NCI-H226 (cell line): Measurements from ENCODE around the gene SSMEM1.
A peak's percentile ranks its signal among the peaks of the same experiment; 100 is the strongest.
"Not testable (repeated sequence)": the region's sequence is repeated elsewhere in the genome, so short reads cannot be mapped to it uniquely, and the experiment has no call there.

Experiments
- DNase-seq: peaks from one replicate; pipeline ENCODE4 v3.0.0-alpha.2; 2015

SSMEM1 gene

DNA sequence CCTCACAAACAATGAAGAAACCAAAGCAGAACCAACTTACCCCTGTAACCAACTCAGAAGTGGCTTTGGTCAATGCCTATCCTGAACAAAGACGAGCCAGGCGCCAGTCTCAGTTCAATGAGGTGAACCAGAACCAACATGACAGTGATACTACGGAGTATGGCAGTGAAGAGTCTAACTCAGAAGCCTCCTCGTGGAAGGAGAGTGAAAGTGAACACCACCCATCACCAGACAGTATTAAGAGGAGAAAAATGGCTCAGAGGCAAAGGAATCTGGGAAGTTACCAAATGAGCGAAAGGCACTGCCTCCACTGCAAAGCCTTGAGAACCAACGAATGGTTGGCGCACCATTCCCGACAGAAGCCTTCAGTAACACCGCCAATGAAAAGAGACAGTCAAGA lies 8.4 kb downstream of the SSMEM1 start:
- DNase-seq = no peak

- DNase-seq = no peak
Observed at GRCh38 chr7:130216750-130217149, 9.1 kb downstream of the SSMEM1 start.

- DNase-seq = no peak
Observed at GRCh38 chr7:130218806-130219620, 11.4 kb downstream of the SSMEM1 start.

DNA sequence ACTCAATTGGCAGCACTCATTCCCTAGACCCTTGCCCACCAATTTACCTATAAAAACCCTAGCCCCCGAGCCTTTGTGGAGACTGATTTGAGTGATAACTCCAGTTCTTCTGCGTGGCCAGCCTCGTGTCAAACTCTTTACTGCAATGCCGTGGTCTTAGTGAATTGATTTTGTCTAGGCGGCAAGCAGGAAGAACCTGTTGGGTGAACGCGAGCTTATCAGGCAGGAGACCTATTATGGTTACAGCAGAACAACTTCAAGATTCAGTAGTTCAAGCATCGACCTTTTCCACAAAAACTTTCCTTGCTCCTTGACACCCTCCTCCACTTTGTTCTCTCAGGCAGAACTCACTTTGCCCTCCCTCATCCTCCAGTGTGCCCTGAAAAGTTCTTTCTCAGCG lies 12.2 kb downstream of the SSMEM1 start:
- no peak for DNase-seq

GRCh38 chr7:130221746-130222145 lies 14.1 kb downstream of the SSMEM1 start:
- no peak for DNase-seq

DNA sequence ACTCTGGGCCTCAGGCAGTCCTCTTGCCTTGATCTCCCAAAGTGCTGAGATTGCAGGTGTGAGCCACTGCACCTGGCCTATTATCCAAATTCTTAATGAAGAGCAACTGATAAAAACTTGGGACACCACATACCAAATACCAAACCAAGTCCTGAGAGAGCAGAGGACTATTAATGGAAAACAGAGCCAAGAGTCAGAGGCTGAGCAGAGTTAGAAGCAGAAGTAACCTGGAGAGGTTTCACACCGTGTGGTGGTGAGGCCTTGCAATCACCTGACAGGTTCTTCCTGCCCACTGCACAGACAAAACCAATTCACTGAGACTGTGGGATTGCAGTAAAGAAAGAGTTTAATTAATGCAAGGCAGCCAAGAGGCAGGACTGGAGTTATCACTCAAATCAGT lies 16.0 kb downstream of the SSMEM1 start:
- no peak for DNase-seq

DNA sequence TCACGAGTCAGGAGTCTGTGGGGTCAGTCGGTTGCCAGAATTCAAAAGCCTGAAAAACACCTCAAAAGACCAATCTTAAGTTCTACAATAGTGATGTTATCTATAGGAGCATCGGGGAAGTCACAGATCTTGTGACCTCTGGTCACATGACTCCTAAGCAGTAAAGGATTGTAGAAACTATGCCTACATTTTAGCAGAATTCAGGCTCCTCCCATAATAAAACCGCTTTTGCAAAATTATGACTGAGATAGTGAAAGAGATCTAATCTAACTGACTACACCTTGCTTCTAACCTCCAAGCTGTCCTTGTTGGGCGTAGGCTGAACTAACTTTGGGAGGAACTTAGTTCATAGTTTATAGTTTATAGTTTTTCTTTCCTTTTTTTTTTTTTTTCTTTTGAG lies 16.6 kb downstream of the SSMEM1 start:
- DNase-seq = no peak

DNA sequence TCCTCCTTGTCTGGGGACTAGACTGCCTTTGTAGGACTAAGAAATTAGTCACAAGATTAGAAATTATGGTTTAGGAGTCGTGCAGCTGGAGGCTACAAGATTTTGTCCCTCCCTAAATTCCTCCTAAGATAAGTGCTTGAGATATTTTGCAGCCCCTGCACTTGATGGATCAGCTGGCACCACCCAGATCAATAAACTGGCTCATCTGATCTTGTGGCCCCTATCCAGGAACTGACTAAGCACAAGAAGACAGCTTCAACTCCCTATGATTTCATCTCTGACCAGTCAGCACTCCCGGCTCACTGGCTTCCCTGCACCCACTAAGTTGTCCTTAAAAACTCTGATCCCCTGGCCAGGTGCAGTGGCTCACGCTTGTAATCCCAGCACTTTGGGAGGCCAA lies 17.3 kb downstream of the SSMEM1 start:
- DNase-seq = peak; percentile 34

- no peak for DNase-seq
Observed at GRCh38 chr7:130226333-130226732, 18.7 kb downstream of the SSMEM1 start.

DNA sequence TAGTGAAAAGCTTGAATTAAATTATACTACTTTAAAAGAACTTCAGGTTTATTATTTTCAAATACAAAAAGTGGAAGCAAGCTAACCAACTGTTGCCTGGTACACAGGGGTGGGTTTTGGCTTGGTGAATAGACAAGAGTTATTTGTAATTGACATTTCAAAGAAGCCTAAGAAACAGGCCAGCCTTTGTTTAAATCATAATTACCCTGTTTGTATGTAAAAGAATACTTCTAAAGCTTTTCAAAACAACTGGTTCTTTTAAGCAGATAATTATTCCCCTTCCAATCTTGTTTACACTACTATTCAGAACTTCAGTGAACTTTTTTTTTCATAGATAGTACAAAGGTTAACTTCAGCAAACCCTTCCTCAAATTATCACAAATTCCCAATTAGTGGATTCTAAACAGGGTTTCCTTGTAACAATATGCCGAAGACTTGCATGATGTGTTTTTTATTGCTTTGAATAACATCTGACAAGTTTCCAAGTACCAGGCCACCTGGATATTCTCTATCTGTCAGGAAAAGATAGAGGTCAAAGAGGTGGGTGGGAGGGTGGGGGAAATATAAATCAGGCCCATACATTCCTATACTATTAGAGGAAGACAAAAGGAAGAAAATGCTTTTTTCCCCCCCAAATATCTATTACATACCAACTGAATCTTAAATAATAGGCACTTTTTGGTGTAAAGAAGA lies 20.4 kb downstream of the SSMEM1 start:
- DNase-seq = no peak

GRCh38 chr7:130228840-130229502 lies 21.3 kb downstream of the SSMEM1 start:
- no peak for DNase-seq

GRCh38 chr7:130229981-130230380 lies 22.3 kb downstream of the SSMEM1 start:
- not testable (repeated sequence) for DNase-seq

- no peak for DNase-seq
Observed at GRCh38 chr7:130231792-130232191, 24.1 kb downstream of the SSMEM1 start.

DNA sequence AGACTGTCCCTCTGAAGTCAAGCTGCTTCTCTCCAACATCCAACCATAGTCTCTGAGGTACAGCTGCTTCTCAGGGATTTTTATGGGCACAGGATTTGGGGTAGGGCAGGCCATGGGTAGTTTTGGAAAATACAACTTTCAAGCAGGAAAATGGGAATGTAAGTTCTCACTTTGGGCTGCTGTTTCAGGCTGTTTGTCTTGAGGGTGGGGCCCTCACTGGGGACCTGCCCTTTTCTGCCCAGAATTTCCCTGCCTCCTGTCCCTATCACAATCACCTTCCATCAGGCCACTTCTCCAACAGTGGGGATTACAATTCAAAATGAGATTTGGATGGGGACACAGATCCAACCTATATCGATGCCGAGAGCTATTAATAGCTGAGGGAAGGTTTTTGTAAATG lies 24.5 kb downstream of the SSMEM1 start:
- DNase-seq = no peak

DNA sequence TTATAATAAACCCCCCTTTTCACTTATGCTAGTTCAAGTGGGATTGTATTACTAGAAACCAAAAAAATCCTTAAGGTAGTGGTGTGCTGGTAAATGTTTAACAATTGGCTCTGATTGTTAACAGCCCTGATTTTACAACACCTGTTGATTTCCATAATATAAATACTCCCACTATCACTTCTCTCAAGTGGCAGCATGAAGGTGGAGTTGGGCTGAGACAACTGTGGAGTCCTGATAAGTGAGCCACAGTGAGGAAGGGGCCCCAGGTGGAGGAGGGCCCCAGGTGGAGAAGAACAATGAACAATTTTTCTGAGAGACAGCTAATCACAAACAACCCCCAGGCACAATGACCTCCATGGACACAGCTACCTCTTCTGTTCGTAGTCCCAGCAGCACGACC lies 26.4 kb downstream of the SSMEM1 start:
- DNase-seq = no peak

DNA sequence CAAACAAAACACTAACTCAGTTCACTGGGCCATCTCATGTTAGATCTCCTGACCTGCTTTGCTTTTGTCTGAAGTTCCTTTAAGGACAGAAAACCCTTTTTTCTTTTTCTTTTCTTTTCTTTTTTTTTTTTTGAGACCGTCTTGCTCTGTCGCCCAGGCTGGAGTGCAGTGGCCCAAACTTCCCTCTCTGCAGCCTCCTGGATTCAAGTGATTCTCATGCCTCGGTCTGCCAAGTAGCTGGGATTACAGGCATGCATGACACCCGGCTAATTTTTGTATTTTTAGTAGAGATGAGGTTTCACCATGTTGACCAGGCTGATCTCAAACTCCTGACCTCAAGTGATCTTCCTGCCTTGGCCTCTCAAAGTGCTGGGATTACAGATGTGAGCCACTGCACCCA lies 28.7 kb downstream of the SSMEM1 start:
- DNase-seq = not testable (repeated sequence)

- no peak for DNase-seq
Observed at GRCh38 chr7:130240240-130240639, 32.6 kb downstream of the SSMEM1 start.

DNA sequence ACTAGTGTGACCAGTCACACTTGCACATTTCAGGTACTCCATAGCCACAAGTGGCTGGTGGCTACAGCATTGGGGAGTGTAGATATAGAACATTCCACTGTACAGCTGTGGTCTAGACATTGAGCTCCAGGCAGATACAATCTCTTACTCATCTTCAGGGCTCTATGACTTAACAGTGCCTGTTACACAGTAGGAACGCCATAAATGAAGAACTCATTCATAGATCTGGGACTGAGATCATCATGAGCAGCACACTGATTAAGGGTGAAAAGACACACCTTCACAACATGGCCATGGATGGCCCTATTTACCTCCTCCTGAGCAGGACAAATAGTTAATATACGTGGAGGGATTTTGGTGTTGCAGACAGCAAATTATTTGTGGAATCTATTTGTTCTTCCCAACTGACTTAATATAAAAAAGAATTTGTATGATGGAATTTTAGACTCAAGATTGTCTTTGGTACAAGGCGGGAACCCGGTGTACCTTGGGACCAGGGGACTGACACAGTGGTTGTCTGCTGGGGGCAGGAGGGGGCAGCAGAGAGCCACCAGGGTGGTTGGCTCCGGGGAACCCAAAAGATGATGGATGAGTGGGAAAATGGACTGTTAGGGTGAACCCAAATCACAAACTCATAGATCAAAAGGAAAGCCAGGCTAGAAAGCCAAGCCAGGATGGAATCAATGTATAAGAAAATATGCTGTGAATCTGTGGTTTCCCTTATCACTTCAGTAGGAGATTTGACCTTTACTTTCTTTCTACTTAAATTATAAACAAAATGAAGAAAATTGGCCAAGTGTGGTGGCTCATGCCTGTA lies 34.7 kb downstream of the SSMEM1 start:
- peak; percentile 75 for DNase-seq

- not testable (repeated sequence) for DNase-seq
Observed at GRCh38 chr7:130243486-130243885, 35.8 kb downstream of the SSMEM1 start.

DNA sequence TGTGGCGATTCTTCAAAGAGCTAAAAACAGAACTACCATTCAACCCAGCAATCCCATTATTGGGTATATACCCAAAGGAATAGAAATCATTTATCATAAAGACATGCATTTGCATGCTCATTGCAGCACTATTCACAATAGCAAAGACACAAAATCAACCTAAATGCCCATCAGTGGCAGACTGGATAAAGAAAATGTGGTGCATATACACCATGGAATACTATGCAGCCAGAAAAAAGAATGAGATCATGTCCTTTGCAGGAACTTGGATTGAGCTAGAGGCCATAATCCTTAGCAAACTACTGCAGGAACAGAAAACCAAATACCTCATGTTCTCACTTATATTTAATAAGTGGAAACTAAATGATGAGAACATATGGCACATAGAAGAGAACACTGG lies 38.8 kb downstream of the SSMEM1 start:
- DNase-seq = not testable (repeated sequence)

DNA sequence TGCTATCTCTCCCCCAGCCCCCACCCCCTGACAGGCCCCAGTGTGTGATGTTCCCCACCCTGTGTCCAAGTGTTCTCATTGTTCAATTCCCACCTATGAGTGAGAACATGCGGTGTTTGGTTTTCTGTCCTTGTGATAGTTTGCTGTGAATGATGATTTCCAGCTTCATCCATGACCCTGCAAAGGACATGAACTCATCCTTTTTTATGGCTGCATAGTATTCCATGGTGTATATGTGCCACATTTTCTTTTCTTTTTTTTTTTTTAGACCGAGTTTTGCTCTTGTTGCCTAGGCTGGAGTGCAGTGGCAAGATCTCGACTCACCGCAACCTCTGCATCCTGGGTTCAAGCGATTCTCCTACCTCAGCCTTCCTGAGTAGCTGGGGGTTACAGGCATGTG lies 41.2 kb downstream of the SSMEM1 start:
- DNase-seq = not testable (repeated sequence)

DNA sequence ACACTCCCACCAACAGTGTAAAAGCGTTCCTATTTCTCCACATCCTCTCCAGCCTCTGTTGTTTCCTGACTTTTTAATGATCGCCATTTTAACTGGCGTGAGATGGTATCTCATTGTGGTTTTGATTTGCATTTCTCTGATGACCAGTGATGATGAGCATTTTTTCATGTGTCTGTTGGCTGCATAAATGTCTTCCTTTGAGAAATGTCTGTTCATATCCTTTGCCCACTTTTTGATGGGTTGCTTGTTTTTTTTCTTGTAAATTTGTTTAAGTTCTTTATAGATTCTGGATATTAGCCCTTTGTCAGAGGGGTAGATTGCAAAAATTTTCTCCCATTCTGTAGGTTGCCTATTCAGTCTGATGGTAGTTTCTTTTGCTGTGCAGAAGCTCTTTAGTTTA lies 42.0 kb downstream of the SSMEM1 start:
- not testable (repeated sequence) for DNase-seq

- no peak for DNase-seq
Observed at GRCh38 chr7:130254555-130254954, 46.9 kb downstream of the SSMEM1 start.
